Calu3 (cell line): ENCODE measurements around the gene SPSB1. TPM values are rescaled to one million over a fixed set of nuclear protein-coding genes. Genes with fewer than 3 reads are reported as not detected.

Experiments
- BruUV-seq: library from RNA; stranded (reverse); fragments of 400-500 nt; replicated peaks from 2 replicates; lab custom pipeline; 2021; lab: Mats Ljungman, UMichigan
- CTCF ChIA-PET: fragments of 300-600 bp; sonication (Branson Sonifier 250); formaldehyde crosslinking; loops from one replicate; lab custom pipeline; 2022; ENCODE audit warnings: antibody characterized with exemption; lab: Charles Lee
- DNase-seq: peaks from one replicate; pipeline ENCODE4 v3.0.0; 2022
- H3K27ac Mint-ChIP-seq: one replicate; pipeline ENCODE4 v1.8.0; 2022; ENCODE audit warnings: mixed read lengths; ENCODE audit not compliant: unreplicated experiment
- H3K27me3 Mint-ChIP-seq: one replicate; pipeline ENCODE4 v1.8.0; 2022; ENCODE audit warnings: mixed read lengths; ENCODE audit not compliant: unreplicated experiment
- H3K36me3 Mint-ChIP-seq: one replicate; pipeline ENCODE4 v1.8.0; 2022; ENCODE audit warnings: mild to moderate bottlenecking, moderate library complexity, mixed read lengths; ENCODE audit not compliant: insufficient read depth, unreplicated experiment
- H3K4me1 Mint-ChIP-seq: one replicate; pipeline ENCODE4 v1.8.0; 2022; ENCODE audit warnings: mild to moderate bottlenecking, low read depth, mixed read lengths; ENCODE audit not compliant: unreplicated experiment
- H3K4me3 Mint-ChIP-seq: one replicate; pipeline ENCODE4 v1.8.0; 2022; ENCODE audit warnings: mild to moderate bottlenecking, low read depth, moderate library complexity, mixed read lengths; ENCODE audit not compliant: unreplicated experiment
- H3K9me3 Mint-ChIP-seq: one replicate; pipeline ENCODE4 v1.8.0; 2022; ENCODE audit warnings: low read depth, mixed read lengths; ENCODE audit not compliant: unreplicated experiment
- CTCF ChIP-seq: fragments of 200-600 bp; IDR thresholded peaks from one replicate; pipeline ENCODE4 v1.8.0; 2022; ENCODE audit warnings: antibody characterized with exemption; ENCODE audit not compliant: unreplicated experiment
- intact Hi-C: fragments of 100-400 bp; cut with micrococcal nuclease; formaldehyde crosslinking; loops from one replicate; pipeline ENCODE4 v1.10.0; 2022; ENCODE audit not compliant: unreplicated experiment
- total RNA-seq: library from RNA; stranded (reverse); gene quantifications from 2 replicates; pipeline ENCODE4 v1.2.3, GENCODE V29; 2022

SPSB1 gene
- total RNA-seq, 1 experiment from 2014 or later = 4.9 TPM

GRCh38 chr1:9345471-9345870 lies 52.8 kb downstream of the SPSB1 start:
- no peak overlapping the region for H3K4me3 Mint-ChIP-seq

GRCh38 chr1:9345922-9346321 lies 53.2 kb downstream of the SPSB1 start:
- Mint-ChIP-seq H3K27me3 (no peaks in the 10 kb centered on the region), H3K27ac (no peak overlapping the region), H3K36me3 (peaks cover 5% of the 10 kb centered on the region), H3K4me1 (peaks cover 9% of the 10 kb centered on the region), H3K9me3 (no peaks in the 10 kb centered on the region), H3K4me3 (no peak overlapping the region)
- CTCF ChIA-PET = no interaction called here
- no peak for TF ChIP-seq CTCF
- DNase-seq = peak; percentile 40
- intact Hi-C loops = no loop called here
- BruUV-seq = no TSS peak

More at GRCh38 chr1:9345471-9345870, 52.8 kb downstream of the SPSB1 start:
- TF ChIP-seq CTCF = no peak
- CTCF ChIA-PET = no interaction called here
- Mint-ChIP-seq H3K4me1 (peaks cover 9% of the 10 kb centered on the region), H3K36me3 (peaks cover 5% of the 10 kb centered on the region), H3K9me3 (no peaks in the 10 kb centered on the region), H3K27ac (no peak overlapping the region), H3K27me3 (no peaks in the 10 kb centered on the region)
- BruUV-seq = no TSS peak
- intact Hi-C loops = no loop called here
- no peak for DNase-seq

- H3K4me1 Mint-ChIP-seq = peaks cover 14% of the 10 kb centered on the region
- TF ChIP-seq CTCF = no peak
- CTCF ChIA-PET = no interaction called here
- H3K27me3 Mint-ChIP-seq = no peaks in the 10 kb centered on the region
- H3K36me3 Mint-ChIP-seq = peaks cover 5% of the 10 kb centered on the region
- BruUV-seq = no TSS peak
- no peak for DNase-seq
- no peaks in the 10 kb centered on the region for H3K9me3 Mint-ChIP-seq
- intact Hi-C loops = no loop called here
- H3K27ac Mint-ChIP-seq = no peak overlapping the region
- H3K4me3 Mint-ChIP-seq = no peak overlapping the region
These were observed 53.9 kb downstream of the SPSB1 start for GRCh38 chr1:9346566-9346965.

- Mint-ChIP-seq H3K4me3 (no peak overlapping the region), H3K9me3 (no peaks in the 10 kb centered on the region), H3K27ac (no peak overlapping the region), H3K27me3 (no peaks in the 10 kb centered on the region), H3K36me3 (peaks cover 5% of the 10 kb centered on the region), H3K4me1 (peaks cover 16% of the 10 kb centered on the region)
- TF ChIP-seq CTCF = no peak
- intact Hi-C loops = no loop called here
- BruUV-seq = no TSS peak
- no peak for DNase-seq
- CTCF ChIA-PET = no interaction called here
These were observed 54.6 kb downstream of the SPSB1 start for GRCh38 chr1:9347095-9347850.
